IPS-15b (cell line): ENCODE measurements around the gene ADAMTSL3.

Source experiments
- H3K27me3 ChIP-seq: one replicate; pipeline ENCODE4 v1.6.1; 2013; ENCODE audit warnings: low read length; ENCODE audit not compliant: control insufficient read depth, insufficient read depth
- H3K36me3 ChIP-seq: one replicate; pipeline ENCODE4 v1.6.1; 2013; ENCODE audit warnings: low read length; ENCODE audit not compliant: control insufficient read depth, insufficient read depth
- H3K4me1 ChIP-seq: one replicate; pipeline ENCODE4 v1.6.1; 2013; ENCODE audit warnings: mild to moderate bottlenecking, low read length; ENCODE audit not compliant: control insufficient read depth, insufficient read depth
- H3K4me3 ChIP-seq: one replicate; pipeline ENCODE4 v1.5.1; 2013; ENCODE audit warnings: low read depth, low read length
- H3K9ac ChIP-seq: one replicate; pipeline ENCODE4 v1.6.1; 2013; ENCODE audit warnings: low read depth, mild to moderate bottlenecking, low read length
- H3K9me3 ChIP-seq: one replicate; pipeline ENCODE4 v1.6.1; 2013; ENCODE audit warnings: mild to moderate bottlenecking, low read length; ENCODE audit not compliant: control insufficient read depth, insufficient read depth

ADAMTSL3 gene

DNA sequence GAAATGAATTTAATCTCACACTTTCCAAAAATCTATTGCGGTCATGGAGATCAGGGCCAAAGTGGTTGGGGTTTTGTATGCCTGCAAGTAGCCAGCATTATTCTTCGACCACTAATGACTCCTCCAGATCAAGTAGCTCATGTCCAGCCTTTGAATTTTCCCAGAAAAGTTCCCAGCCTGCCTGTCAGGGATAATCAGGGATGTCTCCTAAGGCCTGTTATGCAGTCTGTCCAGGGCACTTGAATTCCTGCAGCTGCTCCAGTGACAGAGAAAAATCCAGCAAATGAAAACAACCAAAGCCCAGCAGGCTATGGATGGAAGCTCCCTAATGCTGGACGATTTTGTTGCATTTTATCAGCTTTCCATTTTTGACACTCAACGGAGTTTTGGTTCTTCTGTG, 215.4 kb downstream of the ADAMTSL3 start:
- Histone ChIP-seq H3K9me3 (no peaks in the 10 kb centered on the region), H3K27me3 (no peaks in the 10 kb centered on the region), H3K4me1 (no peaks in the 10 kb centered on the region), H3K4me3 (no peak overlapping the region), H3K9ac (no peak overlapping the region), H3K36me3 (no peaks in the 10 kb centered on the region)

DNA sequence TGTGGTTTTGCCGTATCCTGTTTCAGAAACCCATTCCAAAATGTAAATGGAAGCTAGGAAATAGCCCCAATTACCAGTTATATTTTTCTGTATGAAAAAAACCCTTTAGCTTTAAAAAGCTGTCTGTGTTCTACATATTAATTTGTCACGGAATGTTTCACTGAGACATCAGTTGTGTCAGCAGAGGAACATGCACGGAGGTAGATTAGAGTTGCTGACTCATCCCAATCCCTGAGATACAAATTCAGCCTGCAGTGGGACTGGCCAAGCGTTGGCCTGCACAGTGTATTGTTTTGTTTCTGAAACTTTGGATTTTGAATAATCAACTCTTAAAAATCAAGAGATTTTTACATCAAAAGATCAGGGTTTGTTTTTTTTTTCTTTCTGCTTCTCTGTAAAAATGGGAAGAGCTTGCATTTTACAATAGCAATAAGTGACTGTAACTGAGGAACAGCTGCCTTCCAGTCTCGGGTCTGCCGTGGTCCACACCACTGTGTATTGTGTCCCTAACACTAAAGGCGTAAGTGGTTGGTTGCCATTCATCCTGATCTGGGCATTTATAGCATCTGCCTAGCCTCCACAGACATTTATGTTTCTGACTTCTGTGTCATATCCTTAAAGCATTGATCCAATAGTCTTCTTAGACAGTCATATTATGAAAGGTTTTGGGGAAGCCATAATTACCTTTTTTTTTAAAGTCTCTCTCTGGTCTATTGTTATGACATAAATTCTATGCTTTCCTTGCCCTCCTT, 218.1 kb downstream of the ADAMTSL3 start:
- Histone ChIP-seq H3K27me3 (no peaks in the 10 kb centered on the region), H3K9me3 (no peaks in the 10 kb centered on the region), H3K9ac (no peak overlapping the region), H3K4me3 (no peak overlapping the region), H3K36me3 (no peaks in the 10 kb centered on the region), H3K4me1 (no peaks in the 10 kb centered on the region)

DNA sequence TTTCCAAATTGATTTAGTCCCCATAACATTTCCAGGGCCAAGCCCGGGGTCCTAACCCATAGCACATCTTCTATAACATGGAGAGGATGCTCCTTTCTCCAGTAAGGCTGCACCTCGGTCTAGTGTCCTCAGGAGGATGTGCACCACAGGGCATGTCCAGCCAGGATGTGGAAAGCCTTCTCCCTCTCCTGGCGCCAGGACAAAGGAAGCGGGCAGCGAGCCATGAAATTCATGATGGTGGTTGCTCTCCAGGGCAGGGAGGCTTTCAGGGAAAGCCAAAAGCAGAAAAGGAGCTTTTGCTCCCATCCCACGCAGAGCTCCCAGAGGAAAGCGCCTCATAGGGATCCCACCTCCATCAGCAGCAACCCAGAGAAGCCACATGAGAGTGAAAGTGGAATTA, 220.0 kb downstream of the ADAMTSL3 start:
- no peaks in the 10 kb centered on the region for H3K9me3 ChIP-seq
- H3K4me3 ChIP-seq: no peak overlapping the region
- H3K27me3 ChIP-seq: no peaks in the 10 kb centered on the region
- H3K4me1 ChIP-seq: no peaks in the 10 kb centered on the region
- no peak overlapping the region for H3K9ac ChIP-seq
- H3K36me3 ChIP-seq: no peaks in the 10 kb centered on the region

DNA sequence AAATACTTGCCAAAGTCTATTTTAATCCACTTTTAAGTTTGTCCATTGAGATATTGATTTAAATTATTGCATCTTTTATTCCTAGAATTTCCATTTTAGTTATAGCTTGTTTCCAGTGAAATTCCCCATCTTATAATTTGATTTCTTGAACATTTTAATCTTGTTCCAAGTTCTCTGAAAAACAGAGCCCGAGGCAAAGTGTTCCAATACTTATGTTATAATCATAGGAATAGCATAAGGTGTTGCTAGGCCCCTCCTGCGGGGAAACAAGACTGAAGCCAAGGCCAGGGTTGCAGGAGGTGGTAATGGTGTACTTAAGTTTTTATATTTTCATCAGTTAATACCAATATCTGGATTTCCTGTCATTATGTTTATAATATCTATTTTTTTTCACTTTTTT, 226.6 kb downstream of the ADAMTSL3 start:
- H3K9ac ChIP-seq: no peak overlapping the region
- H3K36me3 ChIP-seq: no peaks in the 10 kb centered on the region
- H3K27me3 ChIP-seq: no peaks in the 10 kb centered on the region
- no peaks in the 10 kb centered on the region for H3K9me3 ChIP-seq
- no peak overlapping the region for H3K4me3 ChIP-seq
- no peaks in the 10 kb centered on the region for H3K4me1 ChIP-seq

DNA sequence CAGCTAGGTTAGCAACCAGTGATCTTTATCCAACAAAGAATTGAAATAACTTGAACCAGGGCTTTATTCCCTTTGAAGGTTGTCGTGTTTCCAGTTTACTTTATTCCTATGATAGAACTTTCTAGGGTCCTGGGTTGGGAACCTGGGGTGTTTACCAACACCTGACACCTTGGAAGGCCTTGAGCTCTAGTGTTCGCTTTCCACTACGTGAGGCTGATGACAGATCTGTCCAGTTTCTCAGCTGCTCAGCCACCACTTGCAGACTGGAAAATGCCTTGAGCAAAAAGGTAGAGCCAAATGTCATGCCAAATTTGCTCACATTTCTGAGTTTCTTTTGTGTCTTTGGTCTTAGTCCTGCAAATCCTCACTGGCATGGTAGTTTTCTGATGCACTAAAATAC, 227.2 kb downstream of the ADAMTSL3 start:
- no peak overlapping the region for H3K4me3 ChIP-seq
- H3K9me3 ChIP-seq: no peaks in the 10 kb centered on the region
- H3K36me3 ChIP-seq: no peaks in the 10 kb centered on the region
- no peaks in the 10 kb centered on the region for H3K4me1 ChIP-seq
- no peak overlapping the region for H3K9ac ChIP-seq
- no peaks in the 10 kb centered on the region for H3K27me3 ChIP-seq

DNA sequence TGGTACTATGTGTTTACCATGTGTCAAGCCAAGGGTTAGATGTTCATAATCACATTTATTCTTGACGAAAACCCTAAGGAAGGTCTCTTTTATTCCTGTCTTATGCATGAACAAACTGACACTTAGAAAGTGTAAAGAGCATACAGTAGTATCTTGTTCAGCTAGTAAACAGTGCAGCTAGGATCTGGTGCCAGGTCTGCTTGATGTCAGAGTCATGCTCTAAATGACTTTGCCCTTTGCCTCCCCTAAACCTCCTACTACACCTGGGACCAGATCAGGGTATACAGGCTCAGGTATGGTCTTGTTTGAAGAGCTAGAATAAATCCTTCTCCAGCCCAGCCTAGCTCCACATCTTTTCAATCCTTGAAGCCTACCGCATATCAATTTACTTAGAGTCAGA, 232.4 kb downstream of the ADAMTSL3 start:
- H3K9me3 ChIP-seq: no peaks in the 10 kb centered on the region
- no peaks in the 10 kb centered on the region for H3K4me1 ChIP-seq
- no peak overlapping the region for H3K4me3 ChIP-seq
- H3K9ac ChIP-seq: no peak overlapping the region
- H3K27me3 ChIP-seq: no peaks in the 10 kb centered on the region
- no peaks in the 10 kb centered on the region for H3K36me3 ChIP-seq

DNA sequence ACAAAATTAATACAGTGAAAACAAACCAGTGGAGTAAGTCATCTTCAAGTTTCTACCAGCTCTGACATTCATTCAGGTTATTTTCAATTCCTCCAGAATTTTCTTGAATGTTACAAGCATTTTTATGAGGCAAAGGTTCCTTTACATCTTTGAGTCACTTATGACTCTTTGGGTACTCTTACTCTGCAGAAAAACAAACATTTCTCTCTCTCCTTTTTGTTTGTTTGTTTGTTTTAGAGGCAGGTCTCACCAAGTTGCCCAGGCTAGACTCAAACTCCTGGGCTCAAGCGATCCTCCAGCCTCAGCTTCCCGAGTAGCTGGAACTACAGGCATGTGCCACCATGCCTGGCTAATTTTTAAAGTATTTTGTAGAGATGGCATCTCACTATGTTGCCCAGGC, 233.5 kb downstream of the ADAMTSL3 start:
- no peaks in the 10 kb centered on the region for H3K9me3 ChIP-seq
- no peaks in the 10 kb centered on the region for H3K27me3 ChIP-seq
- H3K4me1 ChIP-seq: no peaks in the 10 kb centered on the region
- H3K9ac ChIP-seq: no peak overlapping the region
- no peaks in the 10 kb centered on the region for H3K36me3 ChIP-seq
- no peak overlapping the region for H3K4me3 ChIP-seq

DNA sequence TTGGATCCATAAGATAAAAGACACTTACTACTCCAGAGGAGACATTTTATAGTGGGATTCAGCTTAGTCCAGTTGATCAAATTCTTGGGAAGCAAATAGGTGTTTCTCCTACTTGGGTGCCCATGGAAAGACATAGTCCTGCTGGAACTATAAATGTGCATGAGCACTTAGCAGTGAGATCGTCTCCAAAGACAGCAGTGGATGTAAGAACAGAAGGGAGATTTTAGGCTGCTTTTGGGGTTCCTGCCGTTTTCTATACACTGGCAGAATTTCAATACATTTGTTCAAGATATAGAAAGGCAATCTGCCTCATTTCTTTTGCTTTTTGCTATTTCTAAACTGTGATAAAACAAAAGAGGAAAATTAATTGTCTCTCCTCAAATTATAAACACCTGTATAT, 234.0 kb downstream of the ADAMTSL3 start:
- no peak overlapping the region for H3K4me3 ChIP-seq
- no peaks in the 10 kb centered on the region for H3K36me3 ChIP-seq
- H3K9ac ChIP-seq: no peak overlapping the region
- H3K9me3 ChIP-seq: no peaks in the 10 kb centered on the region
- no peaks in the 10 kb centered on the region for H3K4me1 ChIP-seq
- H3K27me3 ChIP-seq: no peaks in the 10 kb centered on the region

DNA sequence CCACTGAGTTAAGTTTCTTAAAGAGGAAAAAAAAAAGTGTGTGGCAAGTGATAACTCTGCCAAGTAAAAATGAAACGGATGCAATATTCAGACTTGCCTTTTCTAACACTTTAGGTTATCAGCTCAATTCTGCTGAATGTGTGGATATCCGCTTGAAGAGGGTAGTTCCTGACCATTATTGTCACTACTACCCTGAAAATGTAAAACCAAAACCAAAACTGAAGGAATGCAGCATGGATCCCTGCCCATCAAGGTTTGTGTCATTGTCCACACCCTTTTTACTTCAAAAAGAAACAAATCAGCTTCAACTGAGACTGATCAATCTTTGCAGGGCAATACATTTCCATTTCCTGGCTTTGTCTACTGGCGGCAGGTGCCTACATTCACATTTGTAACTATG, 236.1 kb downstream of the ADAMTSL3 start:
- Histone ChIP-seq H3K9me3 (no peaks in the 10 kb centered on the region), H3K9ac (no peak overlapping the region), H3K4me3 (no peak overlapping the region), H3K36me3 (no peaks in the 10 kb centered on the region), H3K27me3 (no peaks in the 10 kb centered on the region), H3K4me1 (no peaks in the 10 kb centered on the region)

DNA sequence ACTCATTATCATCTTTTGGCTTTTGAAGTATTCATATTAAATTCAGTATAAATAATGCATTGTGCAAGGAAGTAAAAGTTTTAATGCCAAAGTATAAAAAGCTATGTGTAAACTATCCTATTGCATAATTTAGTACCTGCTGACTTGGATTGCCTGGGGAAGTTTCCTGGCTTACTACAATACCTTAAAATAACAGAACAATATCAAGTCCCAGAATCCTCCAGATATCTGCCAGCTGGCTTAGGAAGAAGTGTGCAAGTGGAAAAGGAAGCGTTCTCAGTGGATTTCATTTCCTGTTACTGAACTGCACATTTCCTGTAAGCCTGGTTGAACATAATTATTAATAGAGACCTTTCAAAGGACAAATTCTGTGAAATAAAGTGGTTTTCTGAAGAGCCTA, 236.7 kb downstream of the ADAMTSL3 start:
- H3K4me1 ChIP-seq: no peaks in the 10 kb centered on the region
- no peaks in the 10 kb centered on the region for H3K36me3 ChIP-seq
- no peak overlapping the region for H3K4me3 ChIP-seq
- H3K9me3 ChIP-seq: no peaks in the 10 kb centered on the region
- no peak overlapping the region for H3K9ac ChIP-seq
- H3K27me3 ChIP-seq: no peaks in the 10 kb centered on the region

DNA sequence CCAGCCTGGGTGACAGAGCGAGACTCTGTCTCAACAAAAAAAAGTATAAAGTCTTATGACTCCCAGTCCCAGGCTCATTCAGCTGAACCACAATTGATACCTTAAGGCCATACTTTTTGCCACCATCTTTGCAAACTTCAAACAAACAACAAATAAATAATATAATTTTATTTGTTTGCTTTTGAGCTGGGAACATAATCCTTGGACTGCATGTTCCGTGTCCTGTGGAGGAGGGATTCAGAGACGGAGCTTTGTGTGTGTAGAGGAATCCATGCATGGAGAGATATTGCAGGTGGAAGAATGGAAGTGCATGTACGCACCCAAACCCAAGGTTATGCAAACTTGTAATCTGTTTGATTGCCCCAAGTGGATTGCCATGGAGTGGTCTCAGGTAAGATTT, 238.6 kb downstream of the ADAMTSL3 start:
- Histone ChIP-seq H3K9ac (no peak overlapping the region), H3K4me1 (no peaks in the 10 kb centered on the region), H3K4me3 (no peak overlapping the region), H3K9me3 (no peaks in the 10 kb centered on the region), H3K27me3 (no peaks in the 10 kb centered on the region), H3K36me3 (no peaks in the 10 kb centered on the region)

DNA sequence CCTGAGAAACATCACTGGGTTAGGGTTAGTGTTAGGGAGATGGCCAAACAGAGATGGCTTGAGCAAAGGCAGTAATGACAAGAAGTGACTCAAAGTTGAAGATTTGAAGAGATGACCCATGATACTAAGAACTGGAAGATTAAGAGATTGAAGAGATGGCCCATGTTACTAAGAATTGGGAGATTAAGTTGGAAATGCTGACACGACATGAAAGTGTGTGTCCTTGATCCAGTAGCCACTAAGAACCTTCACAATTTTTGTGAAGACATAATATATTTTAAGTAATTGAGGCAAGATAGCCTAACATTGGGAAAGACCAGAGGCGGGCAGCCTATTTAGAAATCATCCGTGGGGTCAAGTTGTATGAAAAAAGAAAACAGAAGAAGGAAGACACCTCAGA, 239.4 kb downstream of the ADAMTSL3 start:
- Histone ChIP-seq H3K4me1 (no peaks in the 10 kb centered on the region), H3K36me3 (no peaks in the 10 kb centered on the region), H3K4me3 (no peak overlapping the region), H3K9me3 (no peaks in the 10 kb centered on the region), H3K27me3 (no peaks in the 10 kb centered on the region), H3K9ac (no peak overlapping the region)
